ENCODE results near the gene MRPS9. TPM values are rescaled to one million over a fixed set of nuclear protein-coding genes. Genes with fewer than 3 reads are reported as not detected.

The MRPS9 gene
- total and polyA plus RNA-seq, 8 donors: 8.7 to 30.9 (median 22.4) TPM; not detected in 1

DNA sequence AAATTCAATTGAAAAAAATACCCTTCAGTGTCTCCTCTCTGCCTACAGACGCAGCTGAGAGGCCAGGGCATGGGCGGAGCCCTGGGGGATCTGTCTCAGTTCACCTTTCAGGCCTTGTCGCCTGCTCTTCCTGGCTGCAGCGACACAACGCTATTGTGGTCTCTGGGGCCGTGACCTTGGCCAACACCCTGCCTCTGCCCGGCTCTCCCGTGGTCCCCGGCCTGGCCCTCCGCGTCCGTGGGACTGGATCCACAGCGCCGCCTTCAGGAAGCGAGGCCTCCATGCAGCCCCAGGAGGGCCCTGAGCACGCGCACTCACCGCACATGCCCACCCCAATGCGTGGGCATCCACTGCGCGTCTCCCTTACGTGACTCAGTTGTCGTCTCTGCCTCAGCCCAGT lies 81.1 kb downstream of the MRPS9 start:
- intact Hi-C loops (cut with DNase I; ENCODE audit: low total_unique reads): no loop called here
- WGBS, 5 donors: 47 to 57% (median 53%) methylated on average over 23 of the region's 23 CpGs

GRCh38 chr2:105121434-105121833 lies 83.6 kb downstream of the MRPS9 start:
- DNase-seq: no peak
- no peaks in the 10 kb centered on the region for H3K9me3 ChIP-seq
- H3K27me3 ChIP-seq: peaks cover 0 to 9% (median 0%) of the 10 kb centered on the region in 3 donors
- TF ChIP-seq POLR2AphosphoS5 (IDR thresholded peaks at IDR 0.05) (no peak), CTCF (IDR thresholded peaks at IDR 0.05) (no peak), EP300 (IDR thresholded peaks at IDR 0.05) (no peak), POLR2A (IDR thresholded peaks at IDR 0.05) (no peak)
- H3K4me3 ChIP-seq: no peak overlapping the region
- no peaks in the 10 kb centered on the region for H3K36me3 ChIP-seq
- no peak overlapping the region for H3K27ac ChIP-seq
- H3K4me1 ChIP-seq: no peaks in the 10 kb centered on the region
- intact Hi-C loops (cut with DNase I; ENCODE audit: low total_unique reads): no loop called here
- WGBS, 5 donors: 68 to 80% (median 78%) methylated on average over 8 of the region's 8 CpGs

More for the DNA sequence above, 81.1 kb downstream of the MRPS9 start:
- TF ChIP-seq POLR2A (IDR thresholded peaks at IDR 0.05) (no peak), EP300 (IDR thresholded peaks at IDR 0.05) (no peak), CTCF (IDR thresholded peaks at IDR 0.05) (no peak)
- H3K4me3 ChIP-seq: no peak overlapping the region
- no peaks in the 10 kb centered on the region for H3K36me3 ChIP-seq
- no peaks in the 10 kb centered on the region for H3K9me3 ChIP-seq
- DNase-seq: peak in 1 of 2 donors; percentile 34
- no peaks in the 10 kb centered on the region for H3K27me3 ChIP-seq
- no peaks in the 10 kb centered on the region for H3K4me1 ChIP-seq
- H3K27ac ChIP-seq: no peak overlapping the region

- 28 to 46% (median 42%) methylated on average over 4 of the region's 4 CpGs for WGBS, 5 donors
- H3K36me3 ChIP-seq: no peaks in the 10 kb centered on the region
These were observed 87.6 kb downstream of the MRPS9 start for GRCh38 chr2:105125428-105125827.

GRCh38 chr2:105125920-105126319 lies 88.1 kb downstream of the MRPS9 start:
- Histone ChIP-seq H3K36me3 (no peaks in the 10 kb centered on the region), H3K9me3 (no peaks in the 10 kb centered on the region), H3K27ac (no peak overlapping the region), H3K4me1 (no peaks in the 10 kb centered on the region), H3K27me3 (peaks cover 0 to 9% (median 0%) of the 10 kb centered on the region in 3 donors), H3K4me3 (no peak overlapping the region)
- TF ChIP-seq POLR2AphosphoS5 (IDR thresholded peaks at IDR 0.05) (no peak), CTCF (IDR thresholded peaks at IDR 0.05) (no peak), EP300 (IDR thresholded peaks at IDR 0.05) (no peak), POLR2A (IDR thresholded peaks at IDR 0.05) (no peak)
- WGBS, 5 donors: 62 to 81% (median 73%) methylated on average over 3 of the region's 3 CpGs
- intact Hi-C loops (cut with DNase I; ENCODE audit: low total_unique reads): no loop called here
- no peak for DNase-seq

More at GRCh38 chr2:105125428-105125827, 87.6 kb downstream of the MRPS9 start:
- TF ChIP-seq EP300 (IDR thresholded peaks at IDR 0.05): no peak
- no peak for TF ChIP-seq POLR2AphosphoS5 (IDR thresholded peaks at IDR 0.05)
- TF ChIP-seq POLR2A (IDR thresholded peaks at IDR 0.05): no peak
- TF ChIP-seq CTCF (IDR thresholded peaks at IDR 0.05): no peak
- no peak overlapping the region for H3K27ac ChIP-seq
- H3K9me3 ChIP-seq: no peaks in the 10 kb centered on the region
- intact Hi-C loops (cut with DNase I; ENCODE audit: low total_unique reads): no loop called here
- H3K4me1 ChIP-seq: no peaks in the 10 kb centered on the region
- H3K4me3 ChIP-seq: no peak overlapping the region
- H3K27me3 ChIP-seq: peaks cover 0 to 9% (median 0%) of the 10 kb centered on the region in 3 donors
- no peak for DNase-seq

Measured in stomach (tissue), 9 donors.